ENCODE results near the gene PCYT1A. TPM values are rescaled to one million over a fixed set of nuclear protein-coding genes. Genes with fewer than 3 reads are reported as not detected.

Gene PCYT1A
- total RNA-seq, 4 donors from 2014 or later = 59.5 to 80.4 (median 73.1) TPM

- TF ChIP-seq POLR2A (IDR thresholded peaks at IDR 0.05) = no peak
- TF ChIP-seq CTCF (IDR thresholded peaks at IDR 0.05) = no peak
- intact Hi-C loops (cut with DNase I) = no loop called here
- Histone ChIP-seq H3K4me1 (peaks cover 16 to 26% of the 10 kb centered on the region in 2 donors), H3K27me3 (no peaks in the 10 kb centered on the region), H3K9me3 (no peaks in the 10 kb centered on the region), H3K27ac (no peak overlapping the region), H3K4me3 (replicated peaks in 1 of 3) (no peak overlapping the region), H3K36me3 (no peaks in the 10 kb centered on the region)
- WGBS, 2 donors = 92 to 93% methylated on average over 4 of the region's 4 CpGs
- DNase-seq = no peak
These were observed 5.6 kb downstream of the PCYT1A start for GRCh38 chr3:196281962-196282361.

- Histone ChIP-seq H3K36me3 (no peaks in the 10 kb centered on the region), H3K4me1 (peaks cover 7 to 17% of the 10 kb centered on the region in 2 donors), H3K4me3 (replicated peaks in 1 of 3) (no peak overlapping the region), H3K27ac (no peak overlapping the region), H3K27me3 (no peaks in the 10 kb centered on the region), H3K9me3 (no peaks in the 10 kb centered on the region)
- DNase-seq = no peak
- WGBS, 2 donors = 91% methylated on average over 7 of the region's 7 CpGs
- intact Hi-C loops (cut with DNase I) = no loop called here
- TF ChIP-seq POLR2A (IDR thresholded peaks at IDR 0.05) = no peak
These were observed 6.7 kb downstream of the PCYT1A start for GRCh38 chr3:196280689-196281440.

- no peak overlapping the region for H3K4me3 ChIP-seq (replicated peaks in 1 of 3)
- H3K27ac ChIP-seq = no peak overlapping the region
- H3K4me1 ChIP-seq = peaks cover 4 to 7% of the 10 kb centered on the region in 2 donors
- intact Hi-C loops (cut with DNase I) = no loop called here
- H3K36me3 ChIP-seq = peaks cover 0 to 8% of the 10 kb centered on the region in 2 donors
- 96% methylated on average over 5 of the region's 5 CpGs for WGBS, 2 donors
- DNase-seq = no peak
- no peaks in the 10 kb centered on the region for H3K27me3 ChIP-seq
- no peaks in the 10 kb centered on the region for H3K9me3 ChIP-seq
- TF ChIP-seq POLR2A (IDR thresholded peaks at IDR 0.05) (no peak), CTCF (IDR thresholded peaks at IDR 0.05) (no peak)
These were observed 12.4 kb downstream of the PCYT1A start for GRCh38 chr3:196275126-196275525.

- H3K9me3 ChIP-seq = no peaks in the 10 kb centered on the region
These were observed 12.9 kb downstream of the PCYT1A start for GRCh38 chr3:196274585-196274984.

GRCh38 chr3:196273655-196274054, 13.9 kb downstream of the PCYT1A start:
- Histone ChIP-seq H3K36me3 (peaks cover 0 to 8% of the 10 kb centered on the region in 2 donors), H3K4me3 (replicated peaks in 1 of 3) (no peak overlapping the region), H3K27ac (no peak overlapping the region), H3K9me3 (no peaks in the 10 kb centered on the region), H3K27me3 (no peaks in the 10 kb centered on the region), H3K4me1 (no peaks in the 10 kb centered on the region)
- TF ChIP-seq CTCF (IDR thresholded peaks at IDR 0.05) = no peak
- TF ChIP-seq POLR2A (IDR thresholded peaks at IDR 0.05) = no peak
- intact Hi-C loops (cut with DNase I) = no loop called here
- WGBS, 2 donors = 93 to 100% methylated on average over 1 to 6 of the region's 12 CpGs
- DNase-seq = no peak

More at GRCh38 chr3:196274585-196274984, 12.9 kb downstream of the PCYT1A start:
- Histone ChIP-seq H3K4me1 (peaks cover 3 to 7% of the 10 kb centered on the region in 2 donors), H3K27me3 (no peaks in the 10 kb centered on the region), H3K4me3 (replicated peaks in 1 of 3) (no peak overlapping the region), H3K36me3 (peaks cover 0 to 8% of the 10 kb centered on the region in 2 donors), H3K27ac (no peak overlapping the region)
- 89 to 93% methylated on average over 5 of the region's 5 CpGs for WGBS, 2 donors
- no peak for DNase-seq
- intact Hi-C loops (cut with DNase I) = no loop called here
- TF ChIP-seq CTCF (IDR thresholded peaks at IDR 0.05) (no peak), POLR2A (IDR thresholded peaks at IDR 0.05) (no peak)
